Superior temporal gyrus (tissue), 1 donor: ENCODE results near the gene STARD13.
A peak's percentile ranks its signal among the peaks of the same experiment; 100 is the strongest.

Source experiments
- DNase-seq: peaks from one replicate; pipeline ENCODE4 v3.0.0-alpha.2; 2016; ENCODE audit errors: extremely low spot score

The STARD13 gene

GRCh38 chr13:33139780-33140535 is 145.6 kb downstream of the STARD13 start:
- DNase-seq: no peak

- no peak for DNase-seq
These were observed 146.4 kb downstream of the STARD13 start for GRCh38 chr13:33139184-33139583.

GRCh38 chr13:33138441-33138840 is 147.1 kb downstream of the STARD13 start:
- peak; percentile 35 for DNase-seq

DNA sequence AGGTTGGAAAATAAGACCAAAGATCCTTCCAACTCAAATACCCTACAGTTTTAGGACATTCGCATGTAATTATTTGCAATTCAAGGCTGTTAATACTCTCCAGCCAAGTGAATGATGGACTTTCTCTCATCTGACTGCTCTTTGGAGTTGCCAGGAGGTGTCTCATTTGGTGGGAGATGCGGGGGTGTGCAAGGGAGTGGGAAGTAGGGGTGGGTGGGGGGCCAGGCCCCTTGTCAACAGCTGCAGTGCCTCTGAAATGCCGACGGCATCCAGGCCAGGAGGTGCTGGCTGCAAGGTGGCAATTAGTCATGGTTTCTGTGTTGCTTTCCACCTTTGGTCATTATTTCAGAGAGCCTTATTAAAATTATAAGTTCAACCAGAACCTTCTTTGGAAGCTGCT is 147.8 kb downstream of the STARD13 start:
- DNase-seq: no peak

DNA sequence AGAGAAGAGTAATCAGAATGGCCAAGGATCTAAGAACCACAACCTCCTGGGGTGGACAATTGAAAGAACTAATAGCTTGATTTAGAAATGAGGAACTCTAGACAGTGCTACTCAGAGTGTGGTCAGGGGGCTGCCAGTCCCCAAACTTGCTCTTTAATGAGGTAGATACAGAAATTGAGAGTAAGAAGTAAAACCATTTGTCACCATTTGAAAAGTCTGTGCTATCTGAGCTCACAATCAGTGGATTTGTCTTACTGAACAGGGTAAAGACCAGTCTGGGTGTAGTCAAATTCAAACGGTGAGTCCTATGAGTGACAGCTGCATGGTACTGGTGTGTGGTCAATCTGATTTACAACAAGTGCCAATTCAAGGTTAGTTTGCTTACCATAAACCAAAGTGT is 150.5 kb downstream of the STARD13 start:
- no peak for DNase-seq

GRCh38 chr13:33134213-33134612 is 151.3 kb downstream of the STARD13 start:
- DNase-seq: no peak

GRCh38 chr13:33132644-33133440 is 152.7 kb downstream of the STARD13 start:
- no peak for DNase-seq

DNA sequence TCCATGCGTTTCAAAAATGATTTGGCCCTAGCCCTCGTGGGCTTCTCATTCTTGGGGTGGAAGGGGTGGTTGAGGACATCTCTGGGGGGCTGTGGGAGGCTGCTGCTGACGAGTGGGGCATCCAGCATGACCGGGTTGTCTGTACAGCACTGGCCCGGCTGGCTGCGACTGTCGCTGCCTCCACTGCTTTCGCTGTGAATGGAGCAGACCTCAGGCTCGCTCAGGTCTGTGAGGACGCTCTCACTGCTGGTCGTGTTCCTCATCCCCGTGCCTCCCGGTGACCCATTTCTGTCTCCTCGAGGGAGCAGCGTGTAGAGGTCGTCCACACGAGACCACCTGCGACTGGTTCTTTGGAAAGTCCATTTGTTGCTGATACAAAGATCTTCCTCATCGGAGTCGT is 155.7 kb downstream of the STARD13 start:
- DNase-seq: no peak

- DNase-seq: no peak
These were observed 156.3 kb downstream of the STARD13 start for GRCh38 chr13:33129094-33129832.

GRCh38 chr13:33128134-33128533 is 157.4 kb downstream of the STARD13 start:
- DNase-seq: no peak

- DNase-seq: no peak
These were observed 158.5 kb downstream of the STARD13 start for GRCh38 chr13:33127009-33127551.

DNA sequence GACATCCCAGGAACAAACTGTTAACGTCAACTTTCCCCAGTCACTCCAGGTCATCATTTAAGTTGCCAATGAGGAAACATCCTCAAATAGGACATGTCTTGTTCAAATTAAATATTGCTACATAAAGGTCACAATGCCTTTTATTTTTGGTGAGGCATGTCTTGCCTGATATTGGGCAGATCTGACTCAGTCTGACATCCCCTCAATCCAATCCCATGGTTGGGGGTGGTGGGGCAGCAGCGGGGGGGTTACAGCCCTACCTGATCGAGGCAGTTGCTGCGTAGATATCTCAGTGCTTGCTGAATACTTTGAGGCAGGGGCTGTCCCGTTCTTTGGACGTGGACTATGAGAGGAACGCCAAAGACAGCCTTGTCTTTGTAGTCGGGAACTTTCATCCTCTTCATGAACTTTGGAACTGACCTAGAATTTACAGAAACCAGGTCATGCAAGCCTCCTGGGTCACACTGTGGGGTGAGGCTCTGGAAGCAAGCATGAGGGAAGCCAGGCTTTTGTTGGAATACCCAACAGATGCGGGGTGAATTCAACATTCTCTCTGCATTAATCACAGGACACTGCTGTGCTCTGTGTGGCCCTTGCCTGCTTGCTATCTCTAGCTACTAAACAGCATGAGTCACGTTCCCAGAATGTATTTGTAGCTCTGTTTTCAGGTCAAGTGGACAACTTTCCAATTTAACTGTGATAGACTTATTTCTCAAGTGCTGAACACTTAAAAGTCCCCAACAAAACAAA is 159.6 kb downstream of the STARD13 start:
- no peak for DNase-seq

DNA sequence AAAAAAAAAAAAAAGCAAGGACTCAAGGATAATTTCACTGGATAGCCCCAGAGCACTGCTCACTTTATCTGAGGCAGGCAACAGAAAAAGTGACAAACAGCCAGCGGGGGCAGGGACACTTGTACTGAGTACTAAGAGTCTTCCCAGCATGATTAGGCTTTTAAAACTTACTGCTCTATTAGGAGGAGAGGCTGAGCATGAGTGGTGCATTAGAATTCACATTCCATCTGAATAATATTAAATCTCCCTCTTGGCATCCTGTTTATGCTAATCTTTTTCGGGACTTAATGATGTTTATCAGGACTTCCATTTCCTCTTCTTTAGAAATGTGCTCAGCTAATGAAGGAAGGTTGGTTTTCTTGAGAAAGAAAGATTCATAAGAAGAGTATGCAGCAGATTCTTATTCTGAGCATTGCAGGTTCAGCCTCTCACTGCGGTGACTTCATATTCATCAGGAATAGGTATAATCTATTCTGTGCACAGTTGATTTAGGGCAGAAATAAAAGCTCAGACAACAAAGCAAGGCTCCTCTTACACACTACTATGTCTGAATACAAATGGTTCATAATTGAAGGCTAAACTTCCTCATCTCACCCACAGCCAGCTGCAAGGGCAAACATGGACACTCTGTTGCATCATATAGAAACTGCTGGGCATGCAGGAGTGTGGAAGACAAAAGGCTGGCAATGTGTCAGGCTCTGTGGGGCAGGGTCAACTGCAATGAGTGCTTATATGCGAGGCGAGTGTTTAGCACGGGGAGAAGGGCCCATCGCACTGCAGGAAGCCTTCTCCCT is 162.3 kb downstream of the STARD13 start:
- peak; percentile 49 for DNase-seq

GRCh38 chr13:33119856-33120543 is 165.6 kb downstream of the STARD13 start:
- DNase-seq: no peak

DNA sequence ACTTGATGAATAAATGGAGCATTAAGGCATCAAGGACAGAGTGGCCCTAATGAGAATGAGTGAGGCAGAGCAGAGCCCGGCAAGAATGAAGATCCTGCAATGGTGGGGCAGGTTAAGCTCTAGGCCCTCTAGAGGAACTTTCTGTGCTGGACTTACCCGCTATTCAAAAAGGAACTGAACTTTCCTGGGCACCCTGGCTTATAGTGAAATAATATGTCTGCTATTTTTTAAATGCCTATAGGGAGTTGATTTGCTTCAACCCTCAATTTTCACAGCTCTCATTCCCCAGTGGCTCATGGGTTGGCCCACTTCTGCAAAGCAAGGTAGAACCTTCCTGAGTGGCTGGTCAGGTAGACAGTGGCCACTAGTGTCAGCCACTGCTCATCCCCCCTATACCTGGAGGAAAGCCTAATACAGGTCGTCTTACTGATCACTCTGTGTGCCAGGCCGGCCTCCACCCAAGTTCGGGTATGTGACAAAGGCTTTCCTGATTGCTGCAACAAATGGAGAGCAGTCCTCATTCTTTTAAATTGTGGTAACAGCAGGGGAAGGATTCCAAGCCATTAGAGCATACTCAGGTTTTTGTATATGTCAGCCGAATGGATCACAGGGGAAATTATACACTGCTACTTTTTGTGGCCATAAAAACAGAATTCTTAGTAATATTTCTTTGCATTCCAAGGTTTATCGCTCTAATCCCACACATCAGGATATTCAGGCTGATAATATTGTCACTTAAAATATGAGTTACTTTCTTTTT is 166.4 kb downstream of the STARD13 start:
- DNase-seq: no peak

- no peak for DNase-seq
These were observed 169.1 kb downstream of the STARD13 start for GRCh38 chr13:33116321-33117010.

- DNase-seq: no peak
These were observed 170.3 kb downstream of the STARD13 start for GRCh38 chr13:33115274-33115673.

DNA sequence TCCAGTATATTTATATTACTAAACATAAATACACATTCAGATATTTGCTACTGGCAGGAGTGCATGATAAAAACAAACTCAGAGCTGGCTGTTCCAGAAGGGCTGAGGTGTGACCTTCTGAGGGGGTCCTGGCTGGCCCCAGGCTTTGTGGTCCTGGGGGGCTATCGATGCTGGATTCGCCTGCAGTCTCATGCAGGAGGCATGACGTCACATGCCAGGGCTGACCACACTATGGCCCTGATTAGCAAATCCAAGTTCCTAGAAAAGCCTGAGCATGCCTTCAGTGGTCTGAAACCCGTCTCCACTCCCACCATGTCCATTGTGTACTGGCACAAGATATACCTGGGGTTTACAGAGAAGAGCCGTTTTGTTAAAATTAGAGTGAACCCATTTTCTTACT is 171.4 kb downstream of the STARD13 start:
- DNase-seq: no peak

- DNase-seq: no peak
These were observed 172.8 kb downstream of the STARD13 start for GRCh38 chr13:33112766-33113165.
